T-helper 2 cell (primary cell): ENCODE measurements around the gene CEP97.
A peak's percentile ranks its signal among the peaks of the same experiment; 100 is the strongest.

ENCODE experiments used
- DNase-seq, 5 experiments: peaks; one replicate each; pipeline versions ENCODE4 v3.0.0 to v3.0.0-alpha.2; 2012 to 2022

Gene CEP97

GRCh38 chr3:101813817-101814440 is 89.5 kb downstream of the CEP97 start:
- peak in 1 of 5 experiments; percentile 49 for DNase-seq

GRCh38 chr3:101814835-101815234 is 90.4 kb downstream of the CEP97 start:
- DNase-seq = peak in 1 of 5 experiments; percentile 26

GRCh38 chr3:101816215-101817149 is 92.1 kb downstream of the CEP97 start:
- DNase-seq = no peak

GRCh38 chr3:101817992-101818391 is 93.6 kb downstream of the CEP97 start:
- no peak for DNase-seq

- no peak for DNase-seq
Measured at GRCh38 chr3:101819649-101820206, 95.3 kb downstream of the CEP97 start.
